WERI-Rb-1 (cell line): ENCODE measurements around the gene HIVEP2.

Experiments
- DNase-seq: peaks from one replicate; pipeline ENCODE4 v3.0.0-alpha.2; 2020
- H3K27ac ChIP-seq: fragments of 250-450 bp; sonication (Bioruptor Pico); 2 replicates; pipeline ENCODE4 v1.5.1; 2020; ENCODE audit warnings: mild to moderate bottlenecking, moderate library complexity
- H3K27me3 ChIP-seq: fragments of 250-450 bp; sonication (Bioruptor Pico); 2 replicates; pipeline ENCODE4 v1.5.1; 2021; ENCODE audit warnings: mild to moderate bottlenecking, low read depth, moderate library complexity; ENCODE audit not compliant: insufficient read depth, severe bottlenecking
- H3K36me3 ChIP-seq: fragments of 250-450 bp; sonication (Bioruptor Pico); 2 replicates; pipeline ENCODE4 v1.5.1; 2020; ENCODE audit warnings: mild to moderate bottlenecking, moderate library complexity
- H3K4me3 ChIP-seq: 2 replicates; pipeline ENCODE4 v1.5.1; 2011; ENCODE audit warnings: low read depth, mild to moderate bottlenecking, control low read depth, low read length
- H3K9me3 ChIP-seq: fragments of 250-450 bp; sonication (Bioruptor Pico); 2 replicates; pipeline ENCODE4 v1.5.1; 2021; ENCODE audit warnings: mild to moderate bottlenecking, moderate library complexity; ENCODE audit not compliant: severe bottlenecking
- TF ChIP-seq, protein P1 (sequence below): IDR thresholded peaks from 2 replicates; pipeline ENCODE4 v1.5.1; 2011; ENCODE audit warnings: low read depth, mild to moderate bottlenecking, control low read depth, inconsistent platforms, low read length

The HIVEP2 gene

DNA sequence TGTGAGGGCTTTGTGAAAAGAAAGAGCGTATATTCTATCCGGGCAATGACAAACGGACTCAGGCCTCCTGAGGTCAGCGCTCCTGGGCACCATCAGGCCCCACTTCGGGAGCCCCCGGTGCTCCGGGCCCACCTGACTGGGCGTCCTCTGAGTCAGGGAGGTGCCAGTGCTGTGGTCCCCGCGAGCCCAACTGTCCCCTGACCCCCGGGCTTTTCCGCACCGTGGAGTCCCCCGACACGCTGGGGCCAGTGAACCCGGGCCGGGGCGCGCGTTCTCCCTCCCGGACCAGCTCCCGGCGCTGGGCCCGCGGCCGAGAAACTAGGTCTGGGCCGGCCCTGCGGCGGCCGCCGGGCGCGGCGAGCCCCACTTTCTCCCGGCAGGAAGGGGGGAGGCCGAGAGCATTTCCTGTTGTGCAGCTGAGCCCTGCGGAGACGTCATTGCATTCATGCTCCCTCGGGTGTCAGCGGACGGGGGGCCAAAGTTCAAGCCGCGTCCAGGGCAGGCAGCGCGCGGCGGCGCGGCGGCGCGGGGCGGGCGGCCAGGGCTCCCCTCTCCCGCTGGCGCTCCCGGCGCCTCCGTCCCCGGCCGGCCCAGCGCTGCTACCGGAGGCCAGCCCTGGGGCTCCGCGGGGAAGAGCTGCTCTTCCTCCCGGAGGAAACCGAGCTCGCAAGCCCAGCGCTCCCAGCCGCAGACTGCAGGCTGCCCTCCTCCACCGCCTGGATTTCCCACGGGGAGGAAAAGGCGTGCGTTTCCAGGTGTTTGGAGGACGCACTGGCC lies 18.3 kb downstream of the HIVEP2 start:
- no peak overlapping the region for H3K27ac ChIP-seq
- DNase-seq: peak; percentile 30

GRCh38 chr6:142926177-142926493 lies 18.8 kb downstream of the HIVEP2 start:
- peak overlapping the region; percentile 50 for H3K4me3 ChIP-seq
- H3K9me3 ChIP-seq: no peaks in the 10 kb centered on the region
- no peak overlapping the region for H3K27ac ChIP-seq
- TF ChIP-seq, protein P1, sequence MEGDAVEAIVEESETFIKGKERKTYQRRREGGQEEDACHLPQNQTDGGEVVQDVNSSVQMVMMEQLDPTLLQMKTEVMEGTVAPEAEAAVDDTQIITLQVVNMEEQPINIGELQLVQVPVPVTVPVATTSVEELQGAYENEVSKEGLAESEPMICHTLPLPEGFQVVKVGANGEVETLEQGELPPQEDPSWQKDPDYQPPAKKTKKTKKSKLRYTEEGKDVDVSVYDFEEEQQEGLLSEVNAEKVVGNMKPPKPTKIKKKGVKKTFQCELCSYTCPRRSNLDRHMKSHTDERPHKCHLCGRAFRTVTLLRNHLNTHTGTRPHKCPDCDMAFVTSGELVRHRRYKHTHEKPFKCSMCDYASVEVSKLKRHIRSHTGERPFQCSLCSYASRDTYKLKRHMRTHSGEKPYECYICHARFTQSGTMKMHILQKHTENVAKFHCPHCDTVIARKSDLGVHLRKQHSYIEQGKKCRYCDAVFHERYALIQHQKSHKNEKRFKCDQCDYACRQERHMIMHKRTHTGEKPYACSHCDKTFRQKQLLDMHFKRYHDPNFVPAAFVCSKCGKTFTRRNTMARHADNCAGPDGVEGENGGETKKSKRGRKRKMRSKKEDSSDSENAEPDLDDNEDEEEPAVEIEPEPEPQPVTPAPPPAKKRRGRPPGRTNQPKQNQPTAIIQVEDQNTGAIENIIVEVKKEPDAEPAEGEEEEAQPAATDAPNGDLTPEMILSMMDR: no peak
- DNase-seq: no peak
- no peaks in the 10 kb centered on the region for H3K36me3 ChIP-seq
- no peaks in the 10 kb centered on the region for H3K27me3 ChIP-seq

More for the DNA sequence above, 18.3 kb downstream of the HIVEP2 start:
- TF ChIP-seq, protein P1: no peak
- no peaks in the 10 kb centered on the region for H3K9me3 ChIP-seq
- no peaks in the 10 kb centered on the region for H3K36me3 ChIP-seq
- H3K4me3 ChIP-seq: peak overlapping the region; percentile 50
- no peaks in the 10 kb centered on the region for H3K27me3 ChIP-seq

- Histone ChIP-seq H3K27me3 (no peaks in the 10 kb centered on the region), H3K9me3 (no peaks in the 10 kb centered on the region), H3K36me3 (no peaks in the 10 kb centered on the region), H3K27ac (no peak overlapping the region), H3K4me3 (no peak overlapping the region)
- no peak for DNase-seq
- TF ChIP-seq, protein P1: no peak
Measured at GRCh38 chr6:142925575-142926110, 19.3 kb downstream of the HIVEP2 start.

DNA sequence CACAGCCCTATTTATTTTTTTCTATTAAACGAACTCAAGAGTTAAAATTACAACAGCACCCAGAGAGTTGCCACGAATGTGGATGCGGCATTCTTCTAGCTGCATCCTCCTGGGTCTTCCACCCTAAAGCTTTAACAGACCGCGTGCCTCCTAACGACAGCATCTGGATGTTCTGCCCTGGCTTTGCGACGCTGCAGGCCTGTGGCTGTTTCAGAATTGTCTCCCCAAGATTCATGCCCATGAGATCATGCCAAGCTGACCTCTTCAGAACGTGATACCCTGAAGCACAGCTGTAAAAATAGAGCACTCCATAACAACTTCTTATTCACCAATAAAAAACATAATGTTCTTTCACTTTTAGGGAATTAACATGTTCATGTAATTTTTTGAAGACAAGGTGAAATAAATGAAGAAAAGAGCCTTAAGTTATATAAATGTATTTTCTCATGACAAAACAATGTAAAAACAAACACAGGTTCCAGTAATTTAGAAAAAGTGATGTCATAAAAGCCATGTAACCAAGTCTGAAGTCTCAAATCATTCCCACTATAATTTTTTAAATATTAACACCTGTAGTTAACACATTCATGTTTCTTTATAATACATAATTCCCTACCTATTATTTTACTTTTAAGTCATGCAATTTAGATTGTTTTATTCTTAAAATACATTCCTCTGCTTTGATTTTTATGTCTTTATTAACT lies 26.5 kb downstream of the HIVEP2 start:
- H3K27ac ChIP-seq: no peak overlapping the region
- TF ChIP-seq, protein P1: no peak
- no peak overlapping the region for H3K4me3 ChIP-seq
- no peaks in the 10 kb centered on the region for H3K27me3 ChIP-seq
- no peak for DNase-seq
- H3K36me3 ChIP-seq: no peaks in the 10 kb centered on the region
- H3K9me3 ChIP-seq: no peaks in the 10 kb centered on the region

- Histone ChIP-seq H3K4me3 (no peak overlapping the region), H3K27ac (no peak overlapping the region), H3K27me3 (no peaks in the 10 kb centered on the region), H3K9me3 (no peaks in the 10 kb centered on the region), H3K36me3 (no peaks in the 10 kb centered on the region)
- DNase-seq: no peak
- TF ChIP-seq, protein P1: no peak
Measured at GRCh38 chr6:142916881-142917280, 28.1 kb downstream of the HIVEP2 start.
